Bone marrow (tissue), 2 donors: Measurements from ENCODE around the gene M6PR.
"Not testable (repeated sequence)": the region's sequence is repeated elsewhere in the genome, so short reads cannot be mapped to it uniquely, and the experiment has no call there.

Experiments
- DNase-seq, 2 donors: peaks; one replicate each; lab custom pipeline; 2025; lab: John Stamatoyannopoulos, UW

Gene M6PR

GRCh38 chr12:8950702-8951478 lies 1.4 kb upstream of the M6PR start:
- DNase-seq: peak in 1 of 2 donors; percentile 15

- DNase-seq: no peak
These were observed 729 bp upstream of the M6PR start for GRCh38 chr12:8950221-8950527.

DNA sequence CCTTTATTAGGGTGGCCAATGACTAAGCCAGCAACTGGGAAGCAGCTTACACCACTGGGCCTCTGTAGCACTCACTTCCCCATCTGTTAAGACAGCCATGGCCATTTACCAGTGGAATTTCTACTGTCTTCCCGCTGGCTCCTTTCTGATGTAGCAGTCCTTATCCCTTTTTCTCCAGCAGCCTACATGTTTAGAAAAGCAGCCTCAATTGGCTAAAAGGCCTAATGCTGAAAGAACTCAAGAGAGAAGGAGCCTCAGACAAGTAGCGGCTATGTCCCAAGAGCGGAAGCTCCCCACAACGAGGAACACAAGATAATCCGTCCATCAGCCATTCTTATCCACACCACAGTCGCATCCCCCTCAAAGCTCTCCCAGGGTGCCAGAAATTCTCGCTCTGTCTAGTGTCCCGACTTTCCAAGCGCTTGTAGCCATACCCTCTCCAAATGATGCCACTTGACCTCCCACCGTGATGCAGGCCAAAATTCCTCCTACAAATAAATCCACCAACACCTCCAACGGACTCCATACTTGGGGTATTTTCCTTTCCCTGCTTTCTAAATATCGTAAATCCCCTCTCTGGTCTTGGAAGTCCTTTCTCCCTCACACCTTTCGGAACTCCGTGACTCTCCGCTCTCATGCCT lies 624 bp downstream of the M6PR start:
- DNase-seq: peak; percentile 37 to 40

DNA sequence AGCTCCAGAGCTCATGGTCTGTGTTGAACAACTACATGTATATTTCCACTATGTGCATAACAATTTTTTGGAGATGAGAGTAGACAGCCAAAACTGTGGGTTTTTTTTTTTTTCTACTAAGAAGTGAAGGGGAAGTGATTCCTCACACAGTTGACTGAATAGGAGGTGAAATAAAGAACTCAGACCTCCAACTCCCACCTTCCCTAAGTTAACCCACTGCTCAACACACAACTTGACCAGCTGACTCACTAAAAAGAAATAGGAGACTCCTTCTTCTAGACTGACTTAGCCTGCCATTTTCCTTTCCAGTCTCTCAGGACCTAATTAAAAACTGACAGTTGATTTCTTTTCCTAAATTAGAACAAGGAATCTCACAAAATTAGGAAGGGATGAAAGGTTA lies 1.7 kb downstream of the M6PR start:
- DNase-seq: no peak

DNA sequence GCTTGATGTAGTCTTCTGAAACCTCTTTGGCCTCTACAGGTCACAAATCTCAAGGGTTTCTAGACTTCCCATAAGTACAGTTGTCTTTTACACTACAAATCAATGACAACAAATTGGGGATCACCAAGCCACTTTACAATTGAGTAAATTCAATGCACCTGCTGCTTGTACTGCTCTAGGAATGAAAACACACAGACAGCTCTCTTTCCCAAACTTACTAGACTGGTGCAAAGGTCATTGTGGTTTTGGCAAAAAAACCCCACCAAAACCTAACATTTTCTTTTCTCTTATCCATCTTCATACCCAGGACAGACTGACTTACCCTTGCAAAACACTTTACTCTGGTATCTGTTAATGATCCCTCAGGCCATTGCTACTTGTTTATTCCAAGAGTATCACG lies 2.7 kb downstream of the M6PR start:
- DNase-seq: no peak

DNA sequence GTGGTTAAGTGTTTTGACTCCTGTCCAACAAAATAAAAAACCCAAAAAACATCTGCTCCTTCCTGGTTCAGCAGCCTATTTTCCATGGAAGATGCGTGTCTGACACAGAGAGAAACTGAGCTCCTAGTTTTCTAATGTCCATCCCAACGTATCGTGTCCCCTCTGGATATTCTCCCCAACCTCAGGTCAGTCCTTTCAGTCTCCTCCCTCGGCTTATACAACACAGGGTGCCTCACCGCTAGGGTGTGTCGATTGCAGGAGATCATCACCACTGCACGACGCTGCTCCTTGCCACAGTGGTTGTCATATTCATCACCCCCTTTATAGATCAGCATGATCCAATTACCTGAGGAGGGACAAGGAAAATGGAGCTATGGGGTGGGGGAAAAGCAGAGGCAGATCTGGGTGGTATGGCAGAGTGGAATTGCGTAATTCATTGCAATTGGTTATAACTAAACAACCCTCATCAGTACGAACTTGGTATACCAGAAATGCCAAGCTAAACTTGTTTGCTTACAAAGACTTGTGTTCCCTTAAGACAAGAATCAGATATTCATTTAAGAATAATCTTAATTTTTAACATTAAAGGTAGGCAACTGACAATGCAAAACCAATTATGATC lies 5.8 kb downstream of the M6PR start:
- no peak for DNase-seq

- DNase-seq: no peak
These were observed 7.6 kb downstream of the M6PR start for GRCh38 chr12:8941691-8942478.

DNA sequence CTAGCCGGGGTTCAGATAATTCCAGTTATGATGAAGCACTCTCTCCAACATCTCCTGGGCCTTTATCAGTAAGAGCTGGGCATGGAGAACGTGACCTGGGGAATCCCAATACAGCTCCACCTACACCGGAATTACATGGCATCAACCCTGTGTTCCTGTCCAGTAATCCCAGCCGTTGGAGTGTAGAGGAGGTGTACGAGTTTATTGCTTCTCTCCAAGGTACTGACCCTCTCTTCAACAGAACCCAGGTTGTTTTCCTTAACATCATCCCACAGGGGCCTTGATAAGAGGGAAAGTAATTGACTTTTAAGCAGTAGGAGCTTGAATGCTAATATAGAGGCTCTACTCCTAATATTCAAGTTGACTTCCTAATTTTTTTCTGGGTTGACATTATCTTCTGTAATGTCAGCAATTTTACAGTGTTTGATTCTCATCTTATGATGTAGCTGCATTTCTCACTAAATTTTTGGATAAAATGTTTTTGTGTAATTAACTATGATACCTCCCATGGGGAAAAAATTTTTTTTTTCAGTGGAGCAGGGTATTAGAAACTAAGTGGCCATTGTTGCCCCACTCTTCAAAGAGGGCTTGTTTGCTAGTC lies 11.5 kb downstream of the M6PR start:
- not testable (repeated sequence) for DNase-seq

GRCh38 chr12:8936735-8937134 lies 12.7 kb downstream of the M6PR start:
- DNase-seq: no peak

DNA sequence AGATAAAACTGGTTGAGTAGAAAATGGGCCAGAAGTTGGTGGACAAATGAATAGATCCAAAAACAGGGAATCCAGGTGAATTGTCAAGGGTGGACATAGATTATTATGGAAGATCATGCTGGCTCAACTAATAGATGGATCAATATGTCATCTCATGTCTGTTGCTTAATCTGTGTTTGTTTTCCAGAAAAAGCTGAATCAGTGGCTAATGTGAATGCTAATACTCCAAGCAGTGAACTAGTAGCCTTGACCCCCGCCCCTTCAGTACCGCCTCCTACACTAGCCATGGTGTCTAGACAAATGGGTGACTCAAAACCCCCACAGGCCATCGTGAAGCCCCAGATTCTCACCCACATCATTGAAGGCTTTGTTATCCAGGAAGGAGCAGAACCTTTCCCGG lies 15.4 kb downstream of the M6PR start:
- not testable (repeated sequence) for DNase-seq

GRCh38 chr12:8932464-8932863 lies 17.0 kb downstream of the M6PR start:
- DNase-seq: not testable (repeated sequence)

- DNase-seq: not testable (repeated sequence)
These were observed 18.7 kb downstream of the M6PR start for GRCh38 chr12:8930655-8931323.

DNA sequence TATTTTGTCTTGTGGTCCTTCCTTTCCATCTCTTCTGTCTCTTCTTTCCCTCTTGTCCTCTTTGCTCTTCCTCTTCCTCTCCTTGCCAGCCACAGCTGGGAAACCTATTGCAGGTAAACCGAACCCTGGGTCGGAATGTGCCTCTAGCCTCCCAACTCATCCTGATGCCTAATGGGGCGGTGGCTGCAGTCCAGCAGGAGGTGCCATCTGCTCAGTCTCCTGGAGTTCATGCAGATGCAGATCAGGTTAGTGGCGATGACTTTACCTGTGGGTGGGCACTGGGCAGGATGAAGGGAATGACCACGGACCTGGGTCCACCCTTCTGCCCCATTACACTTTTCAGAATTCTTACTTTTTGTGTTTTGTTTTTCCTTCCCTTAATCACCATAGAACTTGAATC lies 26.9 kb downstream of the M6PR start:
- no peak for DNase-seq

GRCh38 chr12:8919643-8920042 lies 29.8 kb downstream of the M6PR start:
- not testable (repeated sequence) for DNase-seq

GRCh38 chr12:8917751-8918150 lies 31.7 kb downstream of the M6PR start:
- no peak for DNase-seq

- no peak for DNase-seq
These were observed 32.4 kb downstream of the M6PR start for GRCh38 chr12:8917031-8917430.

- no peak for DNase-seq
These were observed 33.3 kb downstream of the M6PR start for GRCh38 chr12:8916154-8916553.

- DNase-seq: peak; percentile 19 to 29
These were observed 34.5 kb downstream of the M6PR start for GRCh38 chr12:8914716-8915526.

- peak; percentile 44 to 55 for DNase-seq
These were observed 35.3 kb downstream of the M6PR start, which contains the start of gene PHC1 for GRCh38 chr12:8914033-8914715. Gene PHC1 (plus strand): TSS chr12:8914509. CDS start chr12:8917678, 3,169 bp downstream.

GRCh38 chr12:8913702-8914032 lies 35.8 kb downstream of the M6PR start:
- no peak for DNase-seq
